BLaER1 (cell line): ENCODE data around the gene RFX2.
A peak's percentile ranks its signal among the peaks of the same experiment; 100 is the strongest.

ENCODE experiments used
- H3K27ac ChIP-seq: shearing (Covaris generic); formaldehyde crosslinking; 2 replicates; pipeline ENCODE4 v1.8.1; 2022
- H3K27me3 ChIP-seq: shearing (Covaris generic); formaldehyde crosslinking; 2 replicates; pipeline ENCODE4 v1.8.1; 2022
- H3K36me3 ChIP-seq: shearing (Covaris generic); formaldehyde crosslinking; 2 replicates; pipeline ENCODE4 v1.8.1; 2022
- H3K4me1 ChIP-seq: shearing (Covaris generic); formaldehyde crosslinking; 2 replicates; pipeline ENCODE4 v1.8.1; 2022
- H3K4me2 ChIP-seq: shearing (Covaris generic); formaldehyde crosslinking; 2 replicates; pipeline ENCODE4 v1.8.1; 2022
- H3K4me3 ChIP-seq: shearing (Covaris generic); formaldehyde crosslinking; 2 replicates; pipeline ENCODE4 v1.8.1; 2022
- H3K9ac ChIP-seq: shearing (Covaris generic); formaldehyde crosslinking; 2 replicates; pipeline ENCODE4 v1.8.1; 2022
- H3K9me3 ChIP-seq: shearing (Covaris generic); formaldehyde crosslinking; 2 replicates; pipeline ENCODE4 v1.8.1; 2022
- H4K20me1 ChIP-seq: shearing (Covaris generic); formaldehyde crosslinking; 2 replicates; pipeline ENCODE4 v1.8.1; 2022
- Cebpa-rat ChIP-seq: shearing (Covaris generic); IDR thresholded peaks from 2 replicates; pipeline ENCODE4 v1.8.1; 2022

RFX2 gene

DNA sequence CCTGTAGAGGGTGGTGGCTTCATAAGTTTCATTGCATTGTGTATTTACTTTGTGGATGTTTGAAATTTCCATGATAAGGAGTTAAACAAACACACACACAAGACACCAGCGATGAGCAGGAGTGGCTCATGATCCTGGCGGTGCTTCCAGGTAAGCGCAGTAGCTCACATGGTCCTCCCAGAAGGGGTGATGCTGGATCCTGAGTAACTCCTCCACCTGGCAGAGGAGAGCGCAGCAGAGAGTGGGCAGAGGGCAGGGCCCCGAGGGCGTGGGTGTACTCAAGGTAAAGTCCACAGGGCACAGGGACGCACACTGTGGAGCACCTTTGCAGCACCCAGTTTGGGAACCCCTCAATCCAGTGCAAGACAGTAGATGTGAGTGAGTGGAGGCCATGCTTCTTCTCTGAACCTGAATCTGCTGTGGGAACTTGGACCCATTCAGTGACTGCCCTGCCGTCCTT is 54.0 kb downstream of the RFX2 start:
- Histone ChIP-seq H3K36me3 (no peaks in the 10 kb centered on the region), H3K4me3 (no peak overlapping the region), H4K20me1 (no peaks in the 10 kb centered on the region), H3K9ac (no peak overlapping the region), H3K4me2 (no peak overlapping the region), H3K9me3 (no peaks in the 10 kb centered on the region), H3K4me1 (peaks cover 6% of the 10 kb centered on the region), H3K27ac (no peak overlapping the region), H3K27me3 (no peaks in the 10 kb centered on the region)
- no peak for TF ChIP-seq Cebpa-rat

GRCh38 chr19:6055013-6055795 is 55.1 kb downstream of the RFX2 start:
- Histone ChIP-seq H3K27ac (no peak overlapping the region), H3K27me3 (no peaks in the 10 kb centered on the region), H3K4me2 (no peak overlapping the region), H3K9me3 (no peaks in the 10 kb centered on the region), H4K20me1 (no peaks in the 10 kb centered on the region), H3K4me1 (peaks cover 5% of the 10 kb centered on the region), H3K9ac (no peak overlapping the region), H3K4me3 (no peak overlapping the region), H3K36me3 (no peaks in the 10 kb centered on the region)
- no peak for TF ChIP-seq Cebpa-rat

- no peaks in the 10 kb centered on the region for H3K27me3 ChIP-seq
- no peak for TF ChIP-seq Cebpa-rat
- no peak overlapping the region for H3K4me3 ChIP-seq
- no peaks in the 10 kb centered on the region for H3K36me3 ChIP-seq
- H3K27ac ChIP-seq, result no peak overlapping the region
- no peaks in the 10 kb centered on the region for H3K9me3 ChIP-seq
- H4K20me1 ChIP-seq, result no peaks in the 10 kb centered on the region
- no peak overlapping the region for H3K9ac ChIP-seq
- H3K4me2 ChIP-seq, result peak overlapping the region; percentile 30; the same call in 1 of the 2 replicates
- H3K4me1 ChIP-seq, result peaks cover 8% of the 10 kb centered on the region
These were observed 61.4 kb downstream of the RFX2 start for GRCh38 chr19:6048793-6049405.

DNA sequence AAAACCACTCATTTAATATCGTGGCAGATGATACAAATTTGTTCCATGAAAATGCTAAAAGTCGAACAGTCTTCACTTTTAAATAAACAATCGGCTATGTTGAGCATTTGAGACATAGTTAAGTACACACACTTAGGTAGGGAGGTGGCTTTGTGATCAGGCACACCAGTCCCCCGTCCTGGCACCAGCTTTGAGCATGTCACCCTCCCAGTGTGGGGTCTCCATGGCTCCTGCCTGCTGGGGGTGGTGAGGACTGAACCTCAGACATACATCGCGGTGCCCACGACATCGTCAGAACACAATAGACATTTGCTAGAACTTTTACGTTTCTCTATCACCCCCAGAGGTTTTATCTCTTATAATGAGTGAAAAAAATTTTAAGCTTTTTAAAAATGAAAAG is 62.0 kb downstream of the RFX2 start:
- Histone ChIP-seq H3K9me3 (no peaks in the 10 kb centered on the region), H3K27ac (no peak overlapping the region), H3K4me3 (no peak overlapping the region), H4K20me1 (no peaks in the 10 kb centered on the region), H3K9ac (no peak overlapping the region), H3K27me3 (no peaks in the 10 kb centered on the region), H3K36me3 (no peaks in the 10 kb centered on the region), H3K4me2 (peak overlapping the region; percentile 30; the same call in 1 of the 2 replicates), H3K4me1 (peaks cover 13% of the 10 kb centered on the region)
- TF ChIP-seq Cebpa-rat, result no peak

DNA sequence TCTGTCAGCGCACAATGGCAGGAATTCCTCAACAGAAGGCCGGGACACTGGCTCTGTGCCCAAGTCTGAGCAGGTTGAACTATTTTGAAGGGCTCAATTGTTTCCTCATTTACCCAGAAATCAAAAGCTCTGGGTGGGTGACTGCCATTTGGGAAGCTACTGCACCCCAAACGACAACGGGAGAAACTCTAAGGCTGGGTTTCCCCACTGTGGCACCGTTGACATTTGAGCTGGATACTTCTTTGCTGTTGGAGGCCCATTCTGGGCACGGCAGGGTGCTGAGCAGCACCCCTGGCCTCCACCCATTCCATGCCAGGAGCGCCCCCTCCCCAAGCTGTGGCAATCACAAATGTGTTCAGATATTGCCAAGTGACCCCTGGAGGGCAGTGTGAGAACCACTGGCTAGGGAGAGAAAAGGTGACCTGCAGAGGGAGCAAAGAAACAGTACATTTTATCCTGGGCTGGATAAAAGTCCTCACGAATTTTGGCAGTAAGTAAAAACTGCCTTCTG is 62.5 kb downstream of the RFX2 start:
- Histone ChIP-seq H3K27ac (no peak overlapping the region), H3K9ac (no peak overlapping the region), H4K20me1 (no peaks in the 10 kb centered on the region), H3K36me3 (no peaks in the 10 kb centered on the region), H3K4me1 (peaks cover 19% of the 10 kb centered on the region), H3K9me3 (no peaks in the 10 kb centered on the region), H3K4me3 (no peak overlapping the region), H3K27me3 (no peaks in the 10 kb centered on the region), H3K4me2 (0 out of 2 replicates have a peak overlapping the region, but pooled peaks have one; percentile 30)
- TF ChIP-seq Cebpa-rat, result no peak

- no peaks in the 10 kb centered on the region for H3K9me3 ChIP-seq
- no peaks in the 10 kb centered on the region for H4K20me1 ChIP-seq
- no peak overlapping the region for H3K9ac ChIP-seq
- no peak for TF ChIP-seq Cebpa-rat
- H3K27ac ChIP-seq, result no peak overlapping the region
- no peak overlapping the region for H3K4me2 ChIP-seq
- H3K4me1 ChIP-seq, result peaks cover 24% of the 10 kb centered on the region
- H3K4me3 ChIP-seq, result no peak overlapping the region
- no peaks in the 10 kb centered on the region for H3K27me3 ChIP-seq
- H3K36me3 ChIP-seq, result no peaks in the 10 kb centered on the region
These were observed 63.0 kb downstream of the RFX2 start for GRCh38 chr19:6047256-6047655.

- Histone ChIP-seq H3K9me3 (no peaks in the 10 kb centered on the region), H3K36me3 (no peaks in the 10 kb centered on the region), H3K27me3 (no peaks in the 10 kb centered on the region), H4K20me1 (no peaks in the 10 kb centered on the region), H3K4me2 (no peak overlapping the region), H3K4me1 (peaks cover 33% of the 10 kb centered on the region), H3K9ac (no peak overlapping the region), H3K27ac (no peak overlapping the region), H3K4me3 (no peak overlapping the region)
- TF ChIP-seq Cebpa-rat, result no peak
These were observed 65.2 kb downstream of the RFX2 start for GRCh38 chr19:6045108-6045507.

DNA sequence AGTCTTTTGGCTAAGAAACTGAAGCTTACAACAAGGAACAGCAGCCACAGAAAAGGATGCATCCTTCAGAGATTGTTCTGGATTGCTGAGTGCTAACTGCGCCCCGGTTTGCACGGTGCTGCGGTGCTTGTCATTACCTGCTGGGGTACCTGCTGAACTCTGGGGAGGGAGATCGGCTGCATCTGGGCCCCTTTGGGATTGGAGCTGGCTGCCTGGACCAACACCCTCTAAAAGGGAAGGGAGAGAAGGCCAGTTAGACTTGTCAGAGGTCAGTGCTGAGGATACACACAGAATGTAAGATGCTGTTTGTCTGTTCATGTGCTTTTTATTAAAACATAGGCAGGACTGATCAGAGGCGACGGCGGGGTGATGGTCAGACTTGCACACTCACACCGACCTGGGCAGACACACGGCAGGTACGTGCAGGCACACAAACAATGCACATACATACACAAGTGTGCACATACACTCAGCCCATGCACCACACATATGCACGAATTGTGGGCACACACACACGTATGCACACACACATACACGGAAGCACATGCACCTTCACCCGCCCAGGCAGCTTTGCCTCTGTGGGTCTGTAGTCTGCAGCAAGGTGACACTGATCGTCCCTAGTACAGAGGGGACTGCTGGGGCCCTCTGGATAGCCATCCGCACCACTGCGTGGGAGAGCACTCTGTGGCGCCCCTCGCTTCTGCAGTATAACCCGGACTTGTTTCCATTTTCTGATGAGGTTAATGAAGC is 66.1 kb downstream of the RFX2 start:
- H3K4me3 ChIP-seq, result no peak overlapping the region
- H3K36me3 ChIP-seq, result no peaks in the 10 kb centered on the region
- H3K27me3 ChIP-seq, result no peaks in the 10 kb centered on the region
- peaks cover 33% of the 10 kb centered on the region for H3K4me1 ChIP-seq
- no peak overlapping the region for H3K9ac ChIP-seq
- H3K9me3 ChIP-seq, result no peaks in the 10 kb centered on the region
- TF ChIP-seq Cebpa-rat, result no peak
- H3K4me2 ChIP-seq, result peak overlapping the region; percentile 86; the same call in 1 of the 2 replicates
- no peaks in the 10 kb centered on the region for H4K20me1 ChIP-seq
- H3K27ac ChIP-seq, result no peak overlapping the region

DNA sequence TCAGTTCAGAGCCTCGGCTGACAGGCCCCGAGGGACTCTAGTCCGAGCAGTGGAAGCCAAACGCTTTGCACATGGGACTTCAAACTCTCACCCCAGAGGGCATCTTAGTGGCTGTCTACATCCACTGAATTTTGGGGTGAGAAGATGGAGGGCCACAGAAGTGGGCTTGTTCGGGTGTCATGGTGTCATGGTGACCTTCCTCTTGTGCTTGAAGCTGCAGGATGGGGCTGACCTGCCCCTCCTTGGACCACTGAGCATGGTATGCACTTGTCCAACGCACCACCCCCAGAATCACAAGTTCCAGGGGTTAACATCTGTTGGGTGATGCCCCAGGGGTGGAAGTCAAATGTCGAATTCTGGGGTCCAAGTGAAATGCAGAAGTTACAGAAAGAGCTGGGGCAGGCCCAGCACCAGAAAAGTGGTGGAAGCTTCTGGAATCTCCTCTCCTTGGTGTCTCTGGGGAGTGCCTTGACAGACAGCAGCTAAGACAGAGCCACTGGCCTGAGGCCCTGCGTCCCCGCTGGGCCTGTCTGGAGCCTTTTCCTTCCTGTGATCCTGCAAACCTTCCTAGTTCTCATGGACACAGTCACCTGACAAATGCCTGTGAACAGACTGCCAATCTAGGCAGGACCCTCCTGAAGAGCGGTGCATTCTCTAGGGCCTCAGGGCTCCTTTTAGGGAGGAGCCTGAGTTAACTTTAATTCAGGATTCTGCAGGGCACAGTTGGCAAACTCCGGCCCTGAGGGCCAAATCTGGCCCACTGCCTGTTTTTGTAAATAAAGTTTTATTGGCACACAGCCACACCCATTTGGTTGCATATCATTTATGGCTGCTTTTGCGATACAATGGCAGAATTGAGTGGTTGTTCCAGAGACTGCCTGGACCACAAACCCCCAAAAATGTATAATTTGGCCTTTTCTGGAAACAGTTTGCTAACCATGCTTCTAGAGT is 67.2 kb downstream of the RFX2 start:
- no peaks in the 10 kb centered on the region for H3K36me3 ChIP-seq
- H3K9me3 ChIP-seq, result no peaks in the 10 kb centered on the region
- H3K4me1 ChIP-seq, result peaks cover 28% of the 10 kb centered on the region
- no peaks in the 10 kb centered on the region for H4K20me1 ChIP-seq
- TF ChIP-seq Cebpa-rat, result no peak
- peak overlapping the region; percentile 44 for H3K9ac ChIP-seq
- H3K4me2 ChIP-seq, result peak overlapping the region; percentile 86
- H3K27me3 ChIP-seq, result no peaks in the 10 kb centered on the region
- peak overlapping the region; percentile 45 for H3K27ac ChIP-seq
- peak overlapping the region; percentile 34; the same call in 1 of the 2 replicates for H3K4me3 ChIP-seq
